IMR-90 (cell line): ENCODE measurements around the gene NOP16. TPM values are rescaled to one million over a fixed set of nuclear protein-coding genes. Genes with fewer than 3 reads are reported as not detected.

Experiments used
- ATAC-seq: fragments of 200-7000 bp; cut with Tn5 transposase; 2 replicates; pipeline ENCODE4 v1.9.1; 2020; ENCODE audit warnings: low read depth, mild to moderate bottlenecking, moderate library complexity
- BruUV-seq: library from RNA; stranded (reverse); fragments of 400-500 nt; replicated peaks from 2 replicates; lab custom pipeline; 2021; lab: Mats Ljungman, UMichigan
- CTCF ChIA-PET: fragments of 300-600 bp; formaldehyde crosslinking; extraction: SDS; loops from one replicate; lab custom pipeline; 2021; ENCODE audit warnings: antibody characterized with exemption; lab: Yijun Ruan, JAX
- POLR2A ChIA-PET: fragments of 300-600 bp; sonication (Branson Sonifier 250); formaldehyde crosslinking; loops from one replicate; lab custom pipeline; 2022; ENCODE audit warnings: antibody characterized with exemption; ENCODE audit not compliant: unreplicated experiment; lab: Charles Lee
- DNase-seq: peaks from one replicate; pipeline ENCODE4 v3.0.0; 2013
- H2AFZ ChIP-seq: replicated peaks from 2 replicates; pipeline ENCODE3; 2013; ENCODE audit warnings: low read length, mild to moderate bottlenecking; ENCODE audit not compliant: poor library complexity
- H2AK5ac ChIP-seq: 2 replicates; pipeline ENCODE4 v1.6.1; 2013; ENCODE audit warnings: low read depth, low read length, inconsistent platforms
- H2AK9ac ChIP-seq: replicated peaks from 2 replicates; pipeline ENCODE3; 2013; ENCODE audit warnings: mild to moderate bottlenecking, low read depth, low read length, moderate library complexity; ENCODE audit not compliant: poor library complexity
- H2BK120ac ChIP-seq: 2 replicates; pipeline ENCODE4 v1.6.1; 2013; ENCODE audit warnings: low read depth, low read length, inconsistent platforms
- H2BK15ac ChIP-seq: 3 replicates; pipeline ENCODE4 v1.6.1; 2013; ENCODE audit warnings: low read depth, low read length, inconsistent platforms
- H2BK20ac ChIP-seq: 2 replicates; pipeline ENCODE4 v1.6.1; 2013; ENCODE audit warnings: low read depth, mild to moderate bottlenecking, inconsistent platforms, low read length, moderate library complexity
- H2BK5ac ChIP-seq: 2 replicates; pipeline ENCODE4 v1.6.1; 2013; ENCODE audit warnings: mild to moderate bottlenecking, low read depth, low read length, inconsistent platforms; ENCODE audit not compliant: poor library complexity, severe bottlenecking
- H3K14ac ChIP-seq: replicated peaks from 2 replicates; pipeline ENCODE4 v1.6.1; 2013; ENCODE audit warnings: low read depth, low read length, inconsistent platforms
- H3K18ac ChIP-seq: 2 replicates; pipeline ENCODE4 v1.6.1; 2013; ENCODE audit warnings: low read depth, low read length, control low read depth
- H3K23ac ChIP-seq: 2 replicates; pipeline ENCODE4 v1.6.1; 2013; ENCODE audit warnings: low read depth, low read length, inconsistent platforms
- H3K27ac ChIP-seq: 2 replicates; pipeline ENCODE4 v1.5.1; 2013; ENCODE audit warnings: mild to moderate bottlenecking, control low read depth, low read length; ENCODE audit not compliant: insufficient read depth
- H3K27me3 ChIP-seq: 2 replicates; pipeline ENCODE4 v1.6.1; 2013; ENCODE audit warnings: low read length; ENCODE audit not compliant: control insufficient read depth, insufficient read depth
- H3K36me3 ChIP-seq: 2 replicates; pipeline ENCODE4 v1.6.1; 2013; ENCODE audit warnings: low read length, mixed read lengths; ENCODE audit not compliant: control insufficient read depth, insufficient read depth
- H3K4ac ChIP-seq: 2 replicates; pipeline ENCODE4 v1.6.1; 2013; ENCODE audit warnings: low read depth, low read length, inconsistent platforms
- H3K4me1 ChIP-seq: 2 replicates; pipeline ENCODE4 v1.6.1; 2013; ENCODE audit warnings: low read length, mixed read lengths; ENCODE audit not compliant: control insufficient read depth, insufficient read depth
- H3K4me2 ChIP-seq: 2 replicates; pipeline ENCODE4 v1.6.1; 2013; ENCODE audit warnings: low read depth, mild to moderate bottlenecking, control low read depth, low read length, moderate library complexity
- H3K4me3 ChIP-seq: 2 replicates; pipeline ENCODE4 v1.5.1; 2013; ENCODE audit warnings: low read depth, mild to moderate bottlenecking, control low read depth, low read length, moderate library complexity; ENCODE audit not compliant: insufficient read depth
- H3K56ac ChIP-seq: 2 replicates; pipeline ENCODE4 v1.6.1; 2013; ENCODE audit warnings: low read length, inconsistent platforms; ENCODE audit not compliant: insufficient read depth; ENCODE audit errors: extremely low read depth
- H3K79me1 ChIP-seq, 2 experiments: 2 replicates each; pipeline ENCODE4 v1.6.1; 2013; ENCODE audit warnings: low read length in 2 of 2, inconsistent platforms in 1 of 2, low read depth in 1 of 2
- H3K9ac ChIP-seq: 2 replicates; pipeline ENCODE4 v1.6.1; 2013; ENCODE audit warnings: low read depth, low read length, control low read depth
- H3K9me1 ChIP-seq: 2 replicates; pipeline ENCODE4 v1.6.1; 2013; ENCODE audit warnings: low read length, inconsistent platforms; ENCODE audit not compliant: insufficient read depth
- H3K9me3 ChIP-seq: 2 replicates; pipeline ENCODE4 v1.6.1; 2013; ENCODE audit warnings: low read length; ENCODE audit not compliant: control insufficient read depth, insufficient read depth
- H4K20me1 ChIP-seq: 2 replicates; pipeline ENCODE4 v1.6.1; 2013; ENCODE audit warnings: low read length, inconsistent platforms; ENCODE audit not compliant: insufficient read depth
- H4K5ac ChIP-seq: 2 replicates; pipeline ENCODE4 v1.6.1; 2013; ENCODE audit warnings: mild to moderate bottlenecking, low read depth, low read length, control low read depth
- H4K8ac ChIP-seq, 2 experiments: 2 replicates each; pipeline ENCODE4 v1.6.1; 2013; ENCODE audit warnings: low read depth in 2 of 2, low read length in 2 of 2, control low read depth in 1 of 2, inconsistent platforms in 1 of 2
- H4K91ac ChIP-seq: 2 replicates; pipeline ENCODE4 v1.6.1; 2013; ENCODE audit warnings: low read depth, low read length, inconsistent platforms; ENCODE audit not compliant: insufficient read depth
- CTCF ChIP-seq: conservative IDR thresholded peaks from 2 replicates; pipeline ENCODE4 v1.5.1; 2012; ENCODE audit warnings: mild to moderate bottlenecking, low read depth, low read length, improper control_type of control experiment
- MXI1 ChIP-seq: IDR thresholded peaks from 2 replicates; pipeline ENCODE4 v1.6.1; 2012; ENCODE audit warnings: low read depth, mild to moderate bottlenecking, low read length, moderate library complexity, borderline replicate concordance
- NFE2L2 ChIP-seq: fragments of 150-350 bp; IDR thresholded peaks from 2 replicates; pipeline ENCODE4 v1.6.1; 2016; ENCODE audit warnings: low read depth, mild to moderate bottlenecking, low read length
- RCOR1 ChIP-seq: IDR thresholded peaks from 2 replicates; pipeline ENCODE4 v1.6.1; 2012; ENCODE audit warnings: mild to moderate bottlenecking, low read length, improper control_type of control experiment; ENCODE audit not compliant: insufficient replicate concordance
- USF2 ChIP-seq: fragments of 150-350 bp; IDR thresholded peaks from 2 replicates; pipeline ENCODE4 v1.6.1; 2017; ENCODE audit warnings: mild to moderate bottlenecking, antibody characterized with exemption, low read length, low read depth
- WGBS, 2 experiments: methylation state at CpG; one replicate each; pipeline versions ENCODE4 v1.1.5 to v1.1.7; 2013; ENCODE audit warnings: missing lambda C conversion rate in 2 of 2; ENCODE audit not compliant: insufficient read length in 1 of 2; ENCODE audit errors: extremely low coverage in 2 of 2; 5-methylcytosine and 5-hydroxymethylcytosine counted together
- dilution Hi-C: fragments of 300-500 bp; cut with HindIII; formaldehyde crosslinking; loops from one replicate; pipeline ENCODE4 v1.14.3; 2018; ENCODE audit warnings: low sequenced_read_pairs; ENCODE audit not compliant: unreplicated experiment
- in situ Hi-C: fragments of 300-500 bp; cut with MboI; formaldehyde crosslinking; loops from 3 replicates; pipeline ENCODE4 v1.14.3; 2019; ENCODE audit warnings: low sequenced_read_pairs, inconsistent platforms, mixed read lengths
- intact Hi-C: fragments of 100-400 bp; cut with micrococcal nuclease; formaldehyde crosslinking; loops from 2 replicates; pipeline ENCODE4 v1.10.0; 2022
- polyA plus RNA-seq, 3 experiments: library from polyadenylated mRNA; depleted of rRNA; stranded (reverse); fragments of >200 nt; gene quantifications; 2 replicates each; pipeline ENCODE4 v1.2.3, GENCODE V29; 2012; ENCODE audit warnings: low replicate concordance in 1 of 3
- total RNA-seq: library from RNA; depleted of rRNA; stranded (reverse); fragments of >200 nt; gene quantifications from 2 replicates; pipeline ENCODE4 v1.2.3, GENCODE V29; 2012

Gene NOP16
- total and polyA plus RNA-seq, 2 of the 4 experiments (the other 2 are of a cell fraction) = 28.0 to 60.4 TPM

GRCh38 chr5:176426876-176427275 is 38.5 kb upstream of the NOP16 start:
- no CpG with 5 or more reads among the region's 1 CpG for WGBS, 2 experiments
- Histone ChIP-seq H2BK5ac (no peak overlapping the region), H3K27me3 (peaks cover 2% of the 10 kb centered on the region; the same call in 1 of the 2 replicates), H4K91ac (no peak overlapping the region), H4K8ac (no peak overlapping the region), H2AFZ (no peak overlapping the region), H3K27ac (no peak overlapping the region), H2AK5ac (no peak overlapping the region), H3K9me3 (0 out of 2 replicates have a peak, but pooled peaks cover 2% of the 10 kb centered on the region), H3K79me1 (no peaks in the 10 kb centered on the region), H2BK120ac (no peak overlapping the region), H3K56ac (no peak overlapping the region), H3K36me3 (no peaks in the 10 kb centered on the region), H2AK9ac (no peak overlapping the region), H3K14ac (no peak overlapping the region), H3K9ac (no peak overlapping the region), H3K4me1 (no peaks in the 10 kb centered on the region), H3K18ac (no peak overlapping the region), H4K5ac (no peak overlapping the region), H3K4me2 (no peak overlapping the region), H3K4ac (no peak overlapping the region), H2BK15ac (no peak overlapping the region), H3K9me1 (no peaks in the 10 kb centered on the region), H4K20me1 (no peaks in the 10 kb centered on the region), H3K4me3 (no peak overlapping the region), H2BK20ac (no peak overlapping the region), H3K23ac (no peak overlapping the region)
- no peak for TF ChIP-seq NFE2L2
- no peak for TF ChIP-seq RCOR1
- TF ChIP-seq MXI1 = no peak
- no peak for TF ChIP-seq CTCF
- no peak for TF ChIP-seq USF2
- ATAC-seq (no peak), DNase-seq (no peak)
- POLR2A ChIA-PET = no interaction called here
- CTCF ChIA-PET = no interaction called here
- BruUV-seq = no TSS peak
- dilution Hi-C loops (no loop called here), intact Hi-C loops (no loop called here), in situ Hi-C loops (no loop called here)
